ENCODE data around the gene PSME2.

PSME2 gene

GRCh38 chr14:24188251-24189058 is 42.0 kb upstream of the PSME2 start, which contains the start of gene IPO4:
IPO4 (minus strand) TSS chr14:24188816; CDS start chr14:24188787, 29 bp downstream.
- Histone ChIP-seq H2AK5ac (ENCODE audit: low read length) (peak within 1 kb of the TSS; percentile 86), H3K9me3 (ENCODE audit: insufficient read depth, low read depth, low read length) (peaks cover 1% of the 10 kb centered on the region), H3K23ac (ENCODE audit: low read length) (no peak within 1 kb of the TSS), H3K14ac (ENCODE audit: low read length) (peak within 1 kb of the TSS; percentile 62), H3K4ac (ENCODE audit: low read depth, low read length) (peak within 1 kb of the TSS; percentile 35), H3K4me3 (ENCODE audit: low read depth, low read length) (peak within 1 kb of the TSS; percentile 78), H3K18ac (ENCODE audit: low read length) (peak within 1 kb of the TSS; percentile 69), H4K8ac (ENCODE audit: low read depth, low read length) (peak within 1 kb of the TSS; percentile 82), H2BK12ac (ENCODE audit: low read length) (no peak within 1 kb of the TSS), H2AFZ (ENCODE audit: insufficient read depth, low read length, poor library complexity) (peak within 1 kb of the TSS; percentile 82), H3K4me1 (ENCODE audit: control insufficient read depth in 1 of 2, insufficient read depth in 2 of 2, low read length in 2 of 2) (peaks cover 2 to 3% of the 10 kb centered on the region in 2 experiments), H3K79me2 (ENCODE audit: control insufficient read depth, insufficient read depth, low read length, poor library complexity) (peaks cover 4% of the 10 kb centered on the region), H2BK120ac (ENCODE audit: insufficient read depth, low read length, poor library complexity) (peak within 1 kb of the TSS; percentile 45), H3K27me3 (ENCODE audit: insufficient read depth, low read length) (no peaks in the 10 kb centered on the region), H3K79me1 (ENCODE audit: low read length) (peaks cover 4% of the 10 kb centered on the region), H3K27ac (ENCODE audit: low read depth, low read length) (peak within 1 kb of the TSS; percentile 12), H4K91ac (ENCODE audit: low read depth, low read length) (peak within 1 kb of the TSS; percentile 58), H3K4me2 (ENCODE audit: low read length) (peak within 1 kb of the TSS; percentile 64), H3K9ac (ENCODE audit: low read length) (peak within 1 kb of the TSS; percentile 67), H4K12ac (ENCODE audit: low read depth, low read length) (peak within 1 kb of the TSS; percentile 43), H3K36me3 (ENCODE audit: control insufficient read depth in 1 of 2, insufficient read depth in 2 of 2, low read length in 2 of 2) (peaks cover 45 to 62% of the 10 kb centered on the region in 2 experiments), H2BK5ac (ENCODE audit: low read depth, low read length, poor library complexity) (peak within 1 kb of the TSS; percentile 11)
- no CpG with 5 or more reads among the region's 65 CpGs for WGBS (ENCODE audit: extremely low coverage, insufficient coverage, insufficient read length)
- DNase-seq, result peak; percentile 96 to 98

DNA sequence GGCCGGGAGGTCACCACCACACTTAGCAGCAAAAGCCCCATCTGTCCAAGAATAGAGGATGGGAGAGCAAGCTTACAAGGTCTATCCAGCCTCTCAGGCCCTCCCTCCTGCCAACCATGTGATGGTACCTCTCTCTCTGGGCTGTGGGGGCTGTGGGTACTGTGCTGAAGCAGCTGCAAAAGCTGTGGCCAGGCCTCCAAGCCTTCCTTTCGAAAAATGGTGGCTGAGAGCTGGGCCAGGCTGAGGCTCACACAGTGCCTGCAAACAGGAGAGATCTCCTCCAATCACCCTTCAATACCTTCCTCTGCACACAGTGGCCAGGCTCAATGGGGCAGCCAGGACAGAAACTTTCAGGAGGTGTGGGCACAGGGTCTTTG is 41.1 kb upstream of the PSME2 start:
- H3K79me1 ChIP-seq (ENCODE audit: low read length), result peaks cover 4% of the 10 kb centered on the region
- H3K4me3 ChIP-seq (ENCODE audit: low read depth, low read length), result no peak overlapping the region
- no peak overlapping the region for H2AK5ac ChIP-seq (ENCODE audit: low read length)
- WGBS (ENCODE audit: extremely low coverage, insufficient coverage, insufficient read length), result no CpG with 5 or more reads among the region's 2 CpGs
- H4K12ac ChIP-seq (ENCODE audit: low read depth, low read length), result no peak overlapping the region
- no peak overlapping the region for H3K4ac ChIP-seq (ENCODE audit: low read depth, low read length)
- peak overlapping the region; percentile 64 for H3K4me2 ChIP-seq (ENCODE audit: low read length)
- H4K8ac ChIP-seq (ENCODE audit: low read depth, low read length), result no peak overlapping the region
- H2BK12ac ChIP-seq (ENCODE audit: low read length), result no peak overlapping the region
- H3K79me2 ChIP-seq (ENCODE audit: control insufficient read depth, insufficient read depth, low read length, poor library complexity), result peaks cover 4% of the 10 kb centered on the region
- no peak for DNase-seq
- H3K36me3 ChIP-seq (ENCODE audit: control insufficient read depth in 1 of 2, insufficient read depth in 2 of 2, low read length in 2 of 2), result peaks cover 48 to 64% of the 10 kb centered on the region in 2 experiments
- H3K4me1 ChIP-seq (ENCODE audit: control insufficient read depth in 1 of 2, insufficient read depth in 2 of 2, low read length in 2 of 2), result peaks cover 2 to 3% of the 10 kb centered on the region in 2 experiments
- H2AFZ ChIP-seq (ENCODE audit: insufficient read depth, low read length, poor library complexity), result no peak overlapping the region
- H3K9me3 ChIP-seq (ENCODE audit: insufficient read depth, low read depth, low read length), result no peaks in the 10 kb centered on the region
- H3K14ac ChIP-seq (ENCODE audit: low read length), result no peak overlapping the region
- H3K27ac ChIP-seq (ENCODE audit: low read depth, low read length), result no peak overlapping the region
- no peak overlapping the region for H3K18ac ChIP-seq (ENCODE audit: low read length)
- H3K23ac ChIP-seq (ENCODE audit: low read length), result no peak overlapping the region
- no peak overlapping the region for H4K91ac ChIP-seq (ENCODE audit: low read depth, low read length)
- no peak overlapping the region for H2BK5ac ChIP-seq (ENCODE audit: low read depth, low read length, poor library complexity)
- H3K27me3 ChIP-seq (ENCODE audit: insufficient read depth, low read length), result no peaks in the 10 kb centered on the region
- H2BK120ac ChIP-seq (ENCODE audit: insufficient read depth, low read length, poor library complexity), result no peak overlapping the region
- no peak overlapping the region for H3K9ac ChIP-seq (ENCODE audit: low read length)

DNA sequence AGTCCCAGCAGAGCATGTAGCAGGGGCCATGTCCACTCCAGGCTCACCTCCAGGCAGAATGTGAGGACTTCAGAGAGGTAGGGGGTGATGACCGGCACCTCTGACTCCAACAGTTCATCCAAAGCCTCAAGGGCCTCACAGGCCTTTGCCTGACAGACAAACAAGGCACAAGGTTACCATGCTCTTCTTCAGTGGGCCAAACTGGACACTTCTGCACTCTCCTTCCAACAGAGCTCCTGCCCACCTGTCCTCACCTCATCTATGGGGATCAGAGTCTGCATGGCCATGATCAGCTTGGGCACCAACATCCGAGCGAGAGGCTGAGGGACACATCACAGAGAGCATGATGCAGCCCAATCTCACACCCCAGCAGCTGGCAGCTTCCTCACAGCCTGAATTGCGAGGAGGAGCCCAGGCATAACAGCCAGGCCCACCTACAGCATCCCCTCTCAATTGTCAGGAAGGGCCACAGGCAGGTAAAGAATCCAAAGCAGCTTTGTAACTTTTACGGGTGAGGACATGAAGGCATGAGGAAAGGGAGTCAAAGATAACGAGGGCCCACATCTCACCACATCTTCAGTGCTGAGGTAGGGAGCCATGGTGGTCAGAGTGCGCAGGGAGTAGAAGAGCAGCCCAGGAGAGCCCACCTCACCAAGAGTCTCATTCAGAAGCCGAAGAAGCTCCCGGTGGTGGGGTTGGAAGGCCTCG is 40.6 kb upstream of the PSME2 start:
- Histone ChIP-seq H4K12ac (ENCODE audit: low read depth, low read length) (no peak overlapping the region), H2AFZ (ENCODE audit: insufficient read depth, low read length, poor library complexity) (no peak overlapping the region)
- WGBS (ENCODE audit: extremely low coverage, insufficient coverage, insufficient read length), result no CpG with 5 or more reads among the region's 10 CpGs

GRCh38 chr14:24185741-24186140 is 39.3 kb upstream of the PSME2 start:
- H3K4me3 ChIP-seq (ENCODE audit: low read depth, low read length), result no peak overlapping the region
- H4K8ac ChIP-seq (ENCODE audit: low read depth, low read length), result no peak overlapping the region
- H3K4ac ChIP-seq (ENCODE audit: low read depth, low read length), result no peak overlapping the region
- no peak overlapping the region for H3K14ac ChIP-seq (ENCODE audit: low read length)
- peaks cover 4% of the 10 kb centered on the region for H3K79me2 ChIP-seq (ENCODE audit: control insufficient read depth, insufficient read depth, low read length, poor library complexity)
- H3K27me3 ChIP-seq (ENCODE audit: insufficient read depth, low read length), result no peaks in the 10 kb centered on the region
- no peak overlapping the region for H3K23ac ChIP-seq (ENCODE audit: low read length)
- peaks cover 54 to 73% of the 10 kb centered on the region in 2 experiments for H3K36me3 ChIP-seq (ENCODE audit: control insufficient read depth in 1 of 2, insufficient read depth in 2 of 2, low read length in 2 of 2)
- DNase-seq, result no peak
- H3K27ac ChIP-seq (ENCODE audit: low read depth, low read length), result no peak overlapping the region
- no peak overlapping the region for H3K4me2 ChIP-seq (ENCODE audit: low read length)
- H4K12ac ChIP-seq (ENCODE audit: low read depth, low read length), result no peak overlapping the region
- no CpG with 5 or more reads among the region's 11 CpGs for WGBS (ENCODE audit: extremely low coverage, insufficient coverage, insufficient read length)
- no peak overlapping the region for H2BK5ac ChIP-seq (ENCODE audit: low read depth, low read length, poor library complexity)
- H3K9me3 ChIP-seq (ENCODE audit: insufficient read depth, low read depth, low read length), result no peaks in the 10 kb centered on the region
- H2AFZ ChIP-seq (ENCODE audit: insufficient read depth, low read length, poor library complexity), result no peak overlapping the region
- H2BK12ac ChIP-seq (ENCODE audit: low read length), result no peak overlapping the region
- no peak overlapping the region for H4K91ac ChIP-seq (ENCODE audit: low read depth, low read length)
- H2BK120ac ChIP-seq (ENCODE audit: insufficient read depth, low read length, poor library complexity), result no peak overlapping the region
- no peak overlapping the region for H3K18ac ChIP-seq (ENCODE audit: low read length)
- peaks cover 4% of the 10 kb centered on the region for H3K79me1 ChIP-seq (ENCODE audit: low read length)
- H3K4me1 ChIP-seq (ENCODE audit: control insufficient read depth in 1 of 2, insufficient read depth in 2 of 2, low read length in 2 of 2), result peaks cover 2 to 3% of the 10 kb centered on the region in 2 experiments
- H2AK5ac ChIP-seq (ENCODE audit: low read length), result no peak overlapping the region
- no peak overlapping the region for H3K9ac ChIP-seq (ENCODE audit: low read length)

More for the DNA sequence above, 40.6 kb upstream of the PSME2 start:
- H3K4me1 ChIP-seq (ENCODE audit: control insufficient read depth in 1 of 2, insufficient read depth in 2 of 2, low read length in 2 of 2), result peaks cover 2 to 3% of the 10 kb centered on the region in 2 experiments
- no peaks in the 10 kb centered on the region for H3K27me3 ChIP-seq (ENCODE audit: insufficient read depth, low read length)
- H4K91ac ChIP-seq (ENCODE audit: low read depth, low read length), result no peak overlapping the region
- no peak overlapping the region for H3K9ac ChIP-seq (ENCODE audit: low read length)
- no peak overlapping the region for H3K4ac ChIP-seq (ENCODE audit: low read depth, low read length)
- H3K79me1 ChIP-seq (ENCODE audit: low read length), result peaks cover 4% of the 10 kb centered on the region
- H2AK5ac ChIP-seq (ENCODE audit: low read length), result no peak overlapping the region
- H3K14ac ChIP-seq (ENCODE audit: low read length), result no peak overlapping the region
- peaks cover 4% of the 10 kb centered on the region for H3K79me2 ChIP-seq (ENCODE audit: control insufficient read depth, insufficient read depth, low read length, poor library complexity)
- H3K4me3 ChIP-seq (ENCODE audit: low read depth, low read length), result no peak overlapping the region
- H3K23ac ChIP-seq (ENCODE audit: low read length), result no peak overlapping the region
- H3K18ac ChIP-seq (ENCODE audit: low read length), result no peak overlapping the region
- no peak for DNase-seq
- H4K8ac ChIP-seq (ENCODE audit: low read depth, low read length), result no peak overlapping the region
- no peak overlapping the region for H2BK12ac ChIP-seq (ENCODE audit: low read length)
- H2BK5ac ChIP-seq (ENCODE audit: low read depth, low read length, poor library complexity), result no peak overlapping the region
- H3K36me3 ChIP-seq (ENCODE audit: control insufficient read depth in 1 of 2, insufficient read depth in 2 of 2, low read length in 2 of 2), result peaks cover 49 to 64% of the 10 kb centered on the region in 2 experiments
- no peak overlapping the region for H3K4me2 ChIP-seq (ENCODE audit: low read length)
- H2BK120ac ChIP-seq (ENCODE audit: insufficient read depth, low read length, poor library complexity), result no peak overlapping the region
- H3K27ac ChIP-seq (ENCODE audit: low read depth, low read length), result no peak overlapping the region
- H3K9me3 ChIP-seq (ENCODE audit: insufficient read depth, low read depth, low read length), result no peaks in the 10 kb centered on the region

Data from trophoblast cell (in vitro differentiated cells and primary cell).